Mammary microvascular endothelial cell (primary cell): ENCODE results near the gene EIF2S3B. TPM values are rescaled to one million over a fixed set of nuclear protein-coding genes. Genes with fewer than 3 reads are reported as not detected.

Source experiments
- total RNA-seq: library from RNA; depleted of rRNA; stranded (reverse); fragments of >200 nt; gene quantifications from 2 replicates; pipeline ENCODE4 v1.2.3, GENCODE V29; 2015

The EIF2S3B gene
- 0.59 and 0.67 TPM in 2 replicates for total RNA-seq

GRCh38 chr12:10505620-10506019, at the start of gene EIF2S3B:
EIF2S3B (plus strand) TSS chr12:10505890; CDS start chr12:10505903, 13 bp downstream.

Other genes starting within 250 kb of the EIF2S3B start
- gene KLRD1, start 198.0 kb upstream of the EIF2S3B start, total RNA-seq: not detected in 2 replicates
- gene KLRK1, start 115.8 kb upstream of the EIF2S3B start, total RNA-seq: not detected in 2 replicates
- not detected in 2 replicates for gene KLRC4, start 96.1 kb upstream of the EIF2S3B start, total RNA-seq
- not detected in 2 replicates for gene KLRC3, start 85.3 kb upstream of the EIF2S3B start, total RNA-seq
- not detected in 2 replicates for gene KLRC2, start 69.9 kb upstream of the EIF2S3B start, total RNA-seq
- gene KLRC1, start 52.5 kb upstream of the EIF2S3B start, total RNA-seq: not detected in 2 replicates
- gene MAGOHB, start 107.7 kb downstream of the EIF2S3B start, total RNA-seq: 21.0 and 21.1 TPM in 2 replicates
- 7.3 and 9.6 TPM in 2 replicates for gene STYK1, start 168.2 kb downstream of the EIF2S3B start, total RNA-seq
- gene YBX3, start 217.4 kb downstream of the EIF2S3B start, total RNA-seq: 355 and 378 TPM in 2 replicates